A549 treated with AZD9567 at 1 μM for 4 hours (cell line): ENCODE data around the gene PCDHGB3. TPM values are rescaled to one million over a fixed set of nuclear protein-coding genes. Genes with fewer than 3 reads are reported as not detected.

Experiments
- total RNA-seq: library from RNA; stranded (reverse); fragments of 200-300 nt; extraction: Qiagen RNA extraction; gene quantifications from 5 replicates; pipeline ENCODE4 v1.2.3, GENCODE V29; 2022; ENCODE audit not compliant: insufficient read depth

The PCDHGB3 gene
- total RNA-seq, 1 experiment from 2014 or later, result 0.20 TPM

GRCh38 chr5:141407790-141408505, 37.9 kb downstream of the PCDHGB3 start, which contains the start of gene PCDHGB6:
Gene PCDHGB6 (plus strand): TSS chr5:141408021. CDS start chr5:141408203, 182 bp downstream.

GRCh38 chr5:141412854-141413539, 43.0 kb downstream of the PCDHGB3 start, which contains the start of gene PCDHGA10:
Gene PCDHGA10 (plus strand): TSS chr5:141412987. CDS start chr5:141413176, 189 bp downstream.

GRCh38 chr5:141417494-141418172, 47.6 kb downstream of the PCDHGB3 start, which contains the start of gene PCDHGB7:
Gene PCDHGB7 (plus strand): TSS chr5:141417677. CDS start chr5:141417860, 183 bp downstream.

GRCh38 chr5:141420855-141421488, 50.9 kb downstream of the PCDHGB3 start, which contains the start of gene PCDHGA11:
Gene PCDHGA11 (plus strand): TSS chr5:141421051. CDS start chr5:141421228, 177 bp downstream.

Other genes starting within 250 kb of the PCDHGB3 start
- gene PCDHB4, start 248.4 kb upstream of the PCDHGB3 start, total RNA-seq, result 0.03 to 0.06 TPM (median 0.05 TPM) in 3 of 5 replicates, not detected in the others
- 1.2 to 2.1 TPM (median 1.3 TPM) in 5 replicates for gene PCDHB5, start 235.0 kb upstream of the PCDHGB3 start, total RNA-seq
- gene PCDHB6, start 220.2 kb upstream of the PCDHGB3 start, total RNA-seq, result 0.71 to 1.3 TPM (median 0.88 TPM) in 5 replicates
- 0.02 TPM in 1 of 5 replicates, not detected in the others for gene PCDHB7, start 197.6 kb upstream of the PCDHGB3 start, total RNA-seq
- 0.21 to 0.30 TPM (median 0.25 TPM) in 4 of 5 replicates, not detected in the other for gene PCDHB8, start 192.5 kb upstream of the PCDHGB3 start, total RNA-seq
- 0.02 to 0.09 TPM (median 0.06 TPM) in 4 of 5 replicates, not detected in the other for gene PCDHB16, start 187.9 kb upstream of the PCDHGB3 start, total RNA-seq
- gene PCDHB9, start 183.1 kb upstream of the PCDHGB3 start, total RNA-seq, result 0.02 to 0.20 TPM (median 0.05 TPM) in 3 of 5 replicates, not detected in the others
- 0.04 to 0.05 TPM in 2 of 5 replicates, not detected in the others for gene PCDHB10, start 177.9 kb upstream of the PCDHGB3 start, total RNA-seq
- 0.02 to 0.06 TPM (median 0.05 TPM) in 4 of 5 replicates, not detected in the other for gene PCDHB11, start 170.6 kb upstream of the PCDHGB3 start, total RNA-seq
- 0.06 TPM in 1 of 5 replicates, not detected in the others for gene PCDHB12, start 161.5 kb upstream of the PCDHGB3 start, total RNA-seq
- gene PCDHB13, start 156.3 kb upstream of the PCDHGB3 start, total RNA-seq, result 0.05 to 0.06 TPM (median 0.06 TPM) in 4 of 5 replicates, not detected in the other
- gene PCDHB14, start 146.9 kb upstream of the PCDHGB3 start, total RNA-seq, result 0.06 to 0.11 TPM (median 0.06 TPM) in 4 of 5 replicates, not detected in the other
- 0.02 to 0.09 TPM (median 0.07 TPM) in 4 of 5 replicates, not detected in the other for gene PCDHB15, start 124.8 kb upstream of the PCDHGB3 start, total RNA-seq
- gene SLC25A2, start 66.2 kb upstream of the PCDHGB3 start, total RNA-seq, result not detected in 5 replicates
- gene TAF7, start 49.5 kb upstream of the PCDHGB3 start, total RNA-seq, result 60.6 to 75.9 TPM (median 73.6 TPM) in 5 replicates
- 0.22 to 0.39 TPM (median 0.28 TPM) in 4 of 5 replicates, not detected in the other for gene PCDHGA1, start 39.7 kb upstream of the PCDHGB3 start, total RNA-seq
- 0.42 to 1.1 TPM (median 0.53 TPM) in 5 replicates for gene PCDHGA2, start 31.5 kb upstream of the PCDHGB3 start, total RNA-seq
- 0.02 TPM in 2 of 5 replicates, not detected in the others for gene PCDHGA3, start 26.4 kb upstream of the PCDHGB3 start, total RNA-seq
- gene PCDHGB1, start 20.1 kb upstream of the PCDHGB3 start, total RNA-seq, result 1.2 to 1.7 TPM (median 1.5 TPM) in 4 of 5 replicates, not detected in the other
- 0.08 to 0.17 TPM (median 0.13 TPM) in 4 of 5 replicates, not detected in the other for gene PCDHGA4, start 15.2 kb upstream of the PCDHGB3 start, total RNA-seq
- gene PCDHGB2, start 10.2 kb upstream of the PCDHGB3 start, total RNA-seq, result 0.07 to 0.13 TPM (median 0.08 TPM) in 4 of 5 replicates, not detected in the other
- gene PCDHGA5, start 6.1 kb upstream of the PCDHGB3 start, total RNA-seq, result 0.09 to 0.87 TPM (median 0.14 TPM) in 5 replicates
- 0.14 to 0.20 TPM (median 0.18 TPM) in 4 of 5 replicates, not detected in the other for gene PCDHGA6, start 3.6 kb downstream of the PCDHGB3 start, total RNA-seq
- 0.44 to 0.91 TPM (median 0.79 TPM) in 5 replicates for gene PCDHGA7, start 12.5 kb downstream of the PCDHGB3 start, total RNA-seq
- gene PCDHGB4, start 17.5 kb downstream of the PCDHGB3 start, total RNA-seq, result 0.66 to 0.88 TPM (median 0.85 TPM) in 5 replicates
- gene PCDHGA8, start 22.4 kb downstream of the PCDHGB3 start, total RNA-seq, result 0.02 to 0.05 TPM (median 0.04 TPM) in 4 of 5 replicates, not detected in the other
- 1.9 to 2.9 TPM (median 2.4 TPM) in 5 replicates for gene PCDHGB5, start 27.7 kb downstream of the PCDHGB3 start, total RNA-seq
- gene PCDHGA9, start 32.5 kb downstream of the PCDHGB3 start, total RNA-seq, result 0.02 to 0.07 TPM (median 0.04 TPM) in 4 of 5 replicates, not detected in the other
- gene PCDHGB6, start 37.8 kb downstream of the PCDHGB3 start, total RNA-seq, result 0.05 to 0.11 TPM (median 0.09 TPM) in 4 of 5 replicates, not detected in the other
- gene PCDHGA10, start 42.7 kb downstream of the PCDHGB3 start, total RNA-seq, result 0.05 TPM in 1 of 5 replicates, not detected in the others
- 0.05 to 0.70 TPM (median 0.06 TPM) in 5 replicates for gene PCDHGB7, start 47.4 kb downstream of the PCDHGB3 start, total RNA-seq
- 0.01 to 0.03 TPM (median 0.02 TPM) in 3 of 5 replicates, not detected in the others for gene PCDHGA11, start 50.8 kb downstream of the PCDHGB3 start, total RNA-seq
- 0.01 to 0.02 TPM (median 0.02 TPM) in 3 of 5 replicates, not detected in the others for gene PCDHGA12, start 60.3 kb downstream of the PCDHGB3 start, total RNA-seq
- gene PCDHGC3, start 105.7 kb downstream of the PCDHGB3 start, total RNA-seq, result 4.8 to 6.7 TPM (median 5.3 TPM) in 5 replicates
- 0.03 to 0.06 TPM in 2 of 5 replicates, not detected in the others for gene PCDHGC4, start 114.8 kb downstream of the PCDHGB3 start, total RNA-seq
- gene PCDHGC5, start 118.8 kb downstream of the PCDHGB3 start, total RNA-seq, result 0.01 TPM in 2 of 5 replicates, not detected in the others
- 92.4 to 100 TPM (median 96.5 TPM) in 5 replicates for gene DIAPH1, start 248.8 kb downstream of the PCDHGB3 start, total RNA-seq